HG03520 (cell line): ENCODE data around the gene KRTAP4-8.
"Not testable (repeated sequence)": the region's sequence is repeated elsewhere in the genome, so short reads cannot be mapped to it uniquely, and the experiment has no call there.

Source experiments
- ATAC-seq: cut with Tn5 transposase; IDR thresholded peaks from one replicate; pipeline ENCODE4 v1.9.1; 2021; ENCODE audit warnings: mild to moderate bottlenecking, moderate library complexity; ENCODE audit not compliant: unreplicated experiment

KRTAP4-8 gene

DNA sequence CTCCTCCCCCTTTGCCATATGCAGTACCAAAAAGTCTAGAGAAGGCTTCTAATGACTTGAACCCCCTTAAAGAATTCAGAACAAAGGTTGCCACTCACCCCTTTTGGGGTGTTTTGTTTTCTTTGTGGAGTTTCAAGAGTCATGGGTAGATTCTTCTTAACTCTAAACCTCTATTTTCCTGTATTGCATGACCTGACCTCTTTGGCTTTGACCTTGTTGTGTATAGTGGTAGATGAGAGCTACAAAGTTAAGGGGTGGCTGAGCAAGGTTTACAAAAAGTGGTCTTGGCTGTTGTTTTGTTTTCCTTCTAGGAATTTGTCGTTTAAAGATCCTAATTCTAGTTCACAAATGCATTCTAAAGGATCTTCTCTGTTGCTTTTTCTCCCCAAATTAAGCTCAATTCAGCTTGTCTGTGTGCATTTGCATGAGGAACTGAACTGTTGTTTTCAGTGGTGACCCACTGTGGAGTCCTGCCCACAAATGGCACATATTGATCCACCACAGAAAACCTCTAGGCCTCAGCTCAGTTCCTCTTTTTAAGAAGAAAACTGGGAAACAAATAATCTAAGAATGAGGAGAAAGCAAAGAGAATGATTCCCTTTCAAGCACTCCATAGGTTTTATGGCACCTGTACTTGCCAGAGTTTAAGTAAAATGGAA, 10.9 kb upstream of the KRTAP4-8 start:
- ATAC-seq = not testable (repeated sequence)

DNA sequence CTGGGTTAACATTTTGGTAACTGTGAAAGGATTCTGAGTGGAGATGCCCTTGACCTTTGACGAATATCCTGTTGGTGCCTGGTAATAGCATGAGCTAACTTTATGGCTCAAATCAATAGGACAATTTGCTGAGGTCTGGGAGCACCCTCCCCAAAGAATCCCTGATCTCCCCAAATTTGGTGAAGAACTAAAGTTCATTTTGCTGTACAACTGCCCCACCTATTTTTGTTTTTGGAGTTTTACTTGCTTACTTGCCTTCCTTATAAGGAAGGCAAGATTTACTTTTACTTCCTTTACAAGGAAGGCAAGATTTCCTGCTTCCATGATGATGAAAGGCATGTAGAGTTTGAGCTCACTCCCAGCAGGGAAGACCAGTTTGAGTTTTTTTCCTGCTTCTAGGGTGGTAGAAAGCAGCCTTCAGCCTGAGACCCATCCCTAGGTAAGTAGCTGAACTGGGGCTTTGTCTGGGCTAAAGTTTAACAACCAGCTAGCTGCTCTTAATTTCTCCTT, 10.1 kb upstream of the KRTAP4-8 start:
- no peak for ATAC-seq

DNA sequence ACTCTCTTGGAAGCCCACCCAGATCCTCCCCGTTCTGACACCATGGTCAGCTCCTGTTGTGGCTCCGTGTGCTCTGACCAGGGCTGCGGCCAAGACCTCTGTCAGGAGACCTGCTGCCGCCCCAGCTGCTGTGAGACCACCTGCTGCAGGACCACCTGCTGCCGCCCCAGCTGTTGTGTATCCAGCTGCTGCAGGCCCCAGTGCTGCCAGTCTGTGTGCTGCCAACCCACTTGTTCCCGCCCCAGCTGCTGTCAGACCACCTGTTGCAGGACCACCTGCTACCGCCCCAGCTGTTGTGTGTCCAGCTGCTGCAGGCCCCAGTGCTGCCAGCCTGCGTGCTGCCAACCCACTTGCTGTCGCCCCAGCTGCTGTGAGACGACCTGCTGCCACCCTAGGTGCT, 7.4 kb upstream of the KRTAP4-8 start, which contains the start of gene KRTAP4-9:
Gene KRTAP4-9, plus strand, starts transcription at position 43 of the 400 bp plus-strand sequence. Its CDS starts 0 bp downstream, at position 43.
- not testable (repeated sequence) for ATAC-seq

DNA sequence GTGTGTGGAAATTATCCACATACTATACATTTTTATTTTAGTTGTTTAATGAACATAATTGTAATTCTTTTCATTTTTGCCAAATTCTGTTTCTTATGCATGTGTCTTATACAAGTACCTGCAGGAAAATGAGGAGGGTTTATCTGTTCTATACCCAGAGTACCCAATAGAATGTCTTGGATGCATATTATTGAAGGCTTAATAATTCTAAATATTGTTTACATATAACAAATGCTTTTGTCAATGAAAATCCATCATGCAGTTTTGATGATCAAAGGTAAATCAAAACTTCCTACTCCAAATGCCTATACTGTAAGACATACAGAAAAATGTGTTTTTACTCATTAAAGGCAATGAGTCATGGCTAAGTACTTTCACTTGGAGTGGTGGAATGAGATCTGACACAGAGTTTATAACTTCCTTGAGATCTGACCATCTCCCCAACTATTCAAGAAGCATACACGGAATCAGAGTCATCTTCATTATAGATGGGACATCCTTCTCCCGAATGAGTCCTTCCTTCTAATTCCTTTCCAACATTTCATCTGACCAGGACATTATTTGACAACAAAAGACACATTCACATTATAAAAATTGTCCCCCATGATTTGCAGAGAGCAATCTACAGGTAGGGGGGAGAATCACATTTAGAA, 6.6 kb upstream of the KRTAP4-8 start:
- not testable (repeated sequence) for ATAC-seq

DNA sequence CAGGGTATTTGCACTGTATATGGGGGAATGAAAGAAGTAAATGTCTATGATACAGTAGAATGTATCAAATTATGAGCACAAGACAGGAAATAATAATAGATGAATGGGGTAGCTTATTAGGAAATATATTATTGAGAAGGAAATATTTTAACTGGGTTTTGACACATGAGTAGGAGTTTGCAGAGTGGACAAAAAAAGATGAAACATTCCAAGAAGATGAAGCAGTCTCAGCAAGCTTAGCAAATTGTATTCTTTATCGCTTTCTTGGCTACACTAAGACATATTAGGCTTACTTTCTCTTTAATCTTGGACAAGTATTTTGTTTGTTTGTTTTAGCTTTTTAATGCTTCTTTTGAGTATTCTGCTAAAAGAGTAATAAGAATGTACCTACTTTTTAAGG, 6.0 kb upstream of the KRTAP4-8 start:
- no peak for ATAC-seq

DNA sequence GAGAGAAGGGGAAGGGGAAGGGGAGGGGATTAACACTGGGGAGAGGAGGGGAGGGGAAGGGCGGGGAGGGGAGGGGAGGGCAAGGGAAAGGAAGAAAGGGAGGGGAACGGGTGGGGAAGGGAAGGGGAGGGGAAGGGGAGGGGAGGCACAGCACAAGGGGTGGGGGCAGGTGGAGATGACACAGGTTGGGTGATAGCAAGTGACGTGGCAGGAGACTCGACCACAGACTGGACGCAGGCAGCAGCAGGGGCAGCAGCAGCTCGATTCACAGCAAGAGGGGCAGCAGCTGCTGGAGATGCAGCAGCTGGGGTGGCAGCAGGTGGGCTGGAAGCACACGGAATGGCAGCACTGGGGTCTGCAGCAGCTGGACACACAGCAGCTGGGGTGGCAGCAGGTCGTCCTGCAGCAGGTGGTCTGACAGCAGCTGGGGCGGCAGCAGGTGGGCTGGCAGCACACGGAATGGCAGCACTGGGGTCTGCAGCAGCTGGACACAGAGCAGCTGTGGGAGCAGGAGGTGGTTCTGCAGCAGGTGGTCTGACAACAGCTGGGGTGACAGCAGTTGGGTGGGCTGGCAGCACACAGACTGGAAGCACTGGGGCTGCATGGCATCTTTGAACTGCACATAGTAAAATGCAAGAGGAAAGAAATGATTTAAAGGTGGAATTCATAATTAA, 3.8 kb upstream of the KRTAP4-8 start, which contains the start of gene KRTAP4-16:
Gene KRTAP4-16, minus strand, starts transcription at position 624 of the 674 bp plus-strand sequence. Its CDS starts 0 bp downstream, at position 624.
- no peak for ATAC-seq

DNA sequence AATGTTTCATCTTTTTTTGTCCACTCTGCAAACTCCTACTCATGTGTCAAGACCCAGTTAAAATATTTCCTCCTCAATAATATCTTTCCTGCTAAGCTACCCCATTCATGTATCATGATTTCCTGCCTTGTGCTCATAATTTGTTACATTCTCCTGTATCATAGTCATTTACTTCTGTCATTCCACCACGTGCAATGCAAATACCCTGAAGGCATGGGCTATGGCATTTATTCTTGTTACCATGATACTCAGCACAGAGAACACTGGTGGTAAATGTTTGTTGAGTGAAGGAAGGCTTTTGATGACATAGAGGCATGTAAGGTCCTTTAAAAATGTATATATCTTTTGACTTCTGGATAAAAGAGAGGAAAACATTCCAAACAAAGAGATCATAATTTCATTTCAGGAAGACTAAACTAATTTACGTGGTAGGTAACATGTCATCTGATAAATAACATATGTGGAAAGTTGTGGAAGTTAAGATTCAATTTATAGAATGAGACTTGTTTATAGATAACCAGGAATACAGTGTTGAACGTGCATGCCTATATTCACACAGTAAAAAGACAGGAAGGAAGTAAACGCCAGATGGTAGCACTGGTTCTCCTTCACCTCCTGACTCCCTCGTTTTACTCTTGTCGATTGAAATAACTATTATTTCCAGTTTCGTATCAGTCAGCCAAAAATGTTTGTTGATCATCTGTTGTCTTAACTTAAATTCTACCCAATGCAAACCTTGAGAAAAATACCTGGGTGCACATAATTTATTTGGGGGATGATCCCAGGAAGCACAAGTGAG, 1.9 kb upstream of the KRTAP4-8 start:
- ATAC-seq = not testable (repeated sequence)

DNA sequence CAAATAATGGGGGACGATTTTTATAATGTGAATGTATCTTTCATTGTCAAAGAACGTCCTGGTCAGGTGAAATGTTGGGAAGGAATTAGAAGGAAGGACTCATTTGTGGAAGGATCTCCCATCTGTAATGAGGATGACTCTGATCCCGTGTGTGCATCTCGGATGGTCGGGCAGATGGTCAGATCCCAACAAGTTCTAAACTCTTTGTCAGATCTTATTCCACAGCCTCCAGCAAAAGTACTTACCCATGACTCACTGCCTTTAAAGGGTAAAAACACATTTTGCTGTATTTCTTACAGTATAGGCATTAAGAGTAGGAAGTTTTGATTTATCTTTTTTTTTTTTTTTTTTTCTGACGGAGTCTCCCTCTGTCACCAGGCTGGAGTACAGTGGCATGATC, 539 bp upstream of the KRTAP4-8 start:
- ATAC-seq = no peak

DNA sequence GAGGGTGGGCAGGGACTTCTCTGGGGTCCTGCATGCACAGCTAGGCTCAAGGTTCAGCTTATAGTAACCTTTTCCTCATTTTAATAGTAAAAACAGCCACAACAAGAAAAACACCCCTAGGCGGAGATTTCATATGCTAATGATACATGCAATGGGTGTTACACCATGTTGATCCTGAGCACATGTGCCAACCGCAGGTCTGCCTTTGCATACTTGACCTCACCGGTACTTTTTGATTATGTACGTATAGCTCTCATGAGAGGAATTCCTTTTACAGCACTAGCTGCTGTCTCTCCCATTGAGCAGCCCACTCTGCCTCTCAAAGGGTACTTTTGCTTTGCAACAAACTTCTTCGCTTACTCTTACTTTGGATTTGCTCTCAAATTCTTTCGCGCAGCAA, 1.9 kb downstream of the KRTAP4-8 start:
- no peak for ATAC-seq

DNA sequence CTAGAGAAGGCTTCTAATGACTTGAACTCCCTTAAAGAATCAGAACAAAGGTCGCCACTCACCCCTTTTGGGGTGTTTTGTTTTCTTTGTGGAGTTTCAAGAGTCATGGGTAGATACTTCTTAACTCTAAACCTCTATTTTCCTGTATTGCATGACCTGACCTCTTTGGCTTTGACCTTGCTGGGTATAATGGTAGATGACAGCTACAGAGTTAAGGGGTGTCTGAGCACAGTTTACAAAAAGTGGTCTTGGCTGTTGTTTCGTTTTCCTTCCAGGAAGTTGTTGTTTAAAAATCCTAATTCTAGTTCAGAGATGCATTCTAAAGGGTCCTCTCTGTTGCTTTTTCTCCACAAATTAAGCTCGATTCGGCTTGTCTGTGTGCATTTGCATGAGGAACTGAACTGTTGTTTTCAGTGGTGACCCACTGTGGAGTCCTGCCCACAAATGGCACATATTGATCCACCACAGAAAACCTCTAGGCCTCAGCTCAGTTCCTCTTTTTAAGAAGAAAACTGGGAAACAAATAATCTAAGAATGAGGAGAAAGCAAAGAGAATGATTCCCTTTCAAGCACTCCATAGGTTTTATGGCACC, 9.1 kb downstream of the KRTAP4-8 start:
- ATAC-seq = not testable (repeated sequence)

DNA sequence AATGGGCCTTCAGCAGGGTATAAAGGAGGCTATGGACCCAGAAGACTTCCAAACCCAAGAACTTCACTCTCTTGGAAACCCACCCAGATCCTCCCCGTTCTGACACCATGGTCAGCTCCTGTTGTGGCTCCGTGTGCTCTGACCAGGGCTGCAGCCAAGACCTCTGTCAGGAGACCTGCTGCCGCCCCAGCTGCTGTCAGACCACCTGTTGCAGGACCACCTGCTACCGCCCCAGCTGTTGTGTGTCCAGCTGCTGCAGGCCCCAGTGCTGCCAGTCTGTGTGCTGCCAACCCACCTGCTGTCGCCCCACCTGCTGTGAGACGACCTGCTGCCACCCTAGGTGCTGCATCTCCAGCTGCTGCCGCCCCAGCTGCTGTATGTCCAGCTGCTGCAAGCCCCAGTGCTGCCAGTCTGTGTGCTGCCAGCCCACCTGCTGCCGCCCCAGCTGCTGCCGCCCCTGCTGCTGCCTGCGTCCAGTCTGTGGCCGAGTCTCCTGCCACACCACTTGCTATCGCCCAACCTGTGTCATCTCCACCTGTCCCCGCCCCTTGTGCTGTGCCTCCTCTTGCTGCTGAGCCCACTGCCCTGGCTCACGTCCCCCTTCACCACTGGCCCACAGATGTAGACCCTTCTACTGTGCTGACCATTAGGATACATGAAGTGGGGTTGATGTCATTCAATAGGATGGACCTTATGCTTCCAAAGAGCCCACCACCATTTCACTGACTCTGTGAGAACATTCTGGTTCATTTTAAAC, 13.7 kb downstream of the KRTAP4-8 start, which contains the start of gene KRTAP4-7:
Gene KRTAP4-7, plus strand, starts transcription at position 51 of the 757 bp plus-strand sequence. Its CDS starts 57 bp downstream, at position 108.
- not testable (repeated sequence) for ATAC-seq

DNA sequence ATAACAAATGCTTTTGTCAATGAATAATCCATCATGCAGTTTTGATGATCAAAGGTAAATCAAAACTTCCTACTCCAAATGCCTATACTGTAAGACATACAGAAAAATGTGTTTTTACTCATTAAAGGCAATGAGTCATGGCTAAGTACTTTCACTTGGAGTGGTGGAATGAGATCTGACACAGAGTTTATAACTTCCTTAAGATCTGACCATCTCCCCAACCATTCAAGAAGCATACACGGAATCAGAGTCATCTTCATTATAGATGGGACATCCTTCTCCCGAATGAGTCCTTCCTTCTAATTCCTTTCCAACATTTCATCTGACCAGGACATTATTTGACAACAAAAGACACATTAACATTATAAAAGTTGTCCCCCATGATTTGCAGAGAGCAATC, 14.5 kb downstream of the KRTAP4-8 start:
- ATAC-seq = not testable (repeated sequence)

DNA sequence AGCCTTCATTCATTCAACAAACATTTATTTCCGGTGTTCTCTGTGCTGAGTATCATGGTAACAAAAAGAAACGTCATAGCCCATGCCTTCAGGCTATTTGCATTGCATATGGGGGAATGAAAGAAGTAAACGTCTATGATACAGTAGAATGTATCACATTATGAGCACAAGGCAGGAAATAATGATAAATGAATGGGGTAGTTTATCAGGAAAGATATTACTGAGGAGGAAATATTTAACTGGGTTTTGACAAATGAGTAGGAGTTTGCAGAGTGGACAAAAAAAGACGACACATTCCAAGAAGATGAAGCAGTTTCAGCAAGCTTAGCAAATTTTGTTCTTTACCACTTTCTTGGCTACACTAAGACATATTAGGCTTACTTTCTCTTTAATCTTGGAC, 15.3 kb downstream of the KRTAP4-8 start:
- no peak for ATAC-seq

DNA sequence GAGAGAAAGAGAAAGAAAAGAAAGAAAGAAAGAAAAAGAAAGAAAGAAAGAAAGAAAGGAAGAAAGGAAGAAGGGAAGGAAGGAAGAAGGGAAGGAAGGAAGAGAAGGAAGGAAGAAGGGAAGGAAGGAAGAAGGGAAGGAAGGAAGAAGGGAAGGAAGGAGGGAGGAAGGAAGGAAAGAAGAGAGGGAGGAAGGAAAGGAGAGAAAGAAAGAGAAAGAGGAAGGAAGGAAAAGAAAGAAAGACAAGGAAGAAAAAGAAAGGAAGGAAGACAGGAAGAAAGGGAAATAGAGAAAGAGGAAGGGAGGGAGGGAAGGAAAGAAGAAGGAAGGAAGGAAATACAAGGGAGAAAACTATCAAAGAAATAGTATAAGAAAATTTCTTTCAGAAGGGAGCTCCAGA, 21.2 kb downstream of the KRTAP4-8 start:
- no peak for ATAC-seq

DNA sequence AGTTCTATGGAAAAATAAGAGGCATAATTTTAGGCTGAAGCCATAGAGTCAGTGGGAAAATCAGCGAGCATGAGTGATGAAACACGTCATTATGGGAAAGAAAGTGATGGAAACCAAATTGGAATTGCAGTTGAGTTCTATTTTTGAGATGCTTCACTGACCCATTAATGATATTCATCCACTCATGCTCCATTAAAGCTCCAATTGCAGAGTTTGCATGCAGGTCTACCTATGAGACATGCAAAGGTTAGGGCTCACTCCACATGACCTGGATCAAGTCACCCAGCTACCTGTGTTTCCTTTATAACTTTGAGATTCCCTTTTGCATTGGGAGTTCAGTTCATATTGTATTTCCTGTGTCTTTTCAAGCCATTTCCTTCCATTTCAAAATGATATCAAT, 24.3 kb downstream of the KRTAP4-8 start:
- ATAC-seq = no peak

DNA sequence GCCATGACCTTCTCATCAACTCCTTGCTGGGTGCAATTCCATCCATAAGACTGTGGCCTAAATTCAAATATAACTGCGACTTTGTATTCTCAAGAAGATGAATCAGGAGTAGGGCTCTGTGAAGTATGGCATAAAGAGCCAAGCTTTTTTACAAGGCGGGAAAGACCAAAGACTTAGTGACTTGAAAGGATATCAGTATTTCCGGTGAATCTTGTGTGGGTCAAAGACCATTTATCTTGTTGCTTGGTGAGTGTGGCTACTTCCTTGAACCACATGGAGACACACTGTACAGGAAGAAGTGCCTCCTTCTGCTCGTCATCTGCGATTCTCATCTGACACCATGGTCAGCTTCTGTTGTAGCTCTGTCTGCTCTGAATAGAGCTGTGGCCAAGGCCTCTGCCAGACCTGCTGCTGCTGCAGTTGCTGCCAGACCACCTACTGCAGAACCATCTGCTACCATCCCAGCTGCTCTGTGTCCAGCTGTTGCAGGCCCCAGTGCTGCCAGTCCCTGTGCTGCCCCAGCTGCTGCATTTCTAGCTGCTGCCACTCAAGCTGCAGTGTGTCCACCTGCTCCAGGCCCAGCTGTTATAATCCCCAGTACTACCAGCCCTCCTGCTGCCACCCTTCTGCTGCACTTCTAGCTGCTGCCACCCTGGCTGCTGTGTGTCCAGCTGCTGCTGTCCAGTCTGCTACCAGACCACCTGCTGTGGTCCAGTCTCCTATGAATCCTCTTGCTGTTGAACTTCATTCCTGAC, 26.2 kb downstream of the KRTAP4-8 start:
- no peak for ATAC-seq

DNA sequence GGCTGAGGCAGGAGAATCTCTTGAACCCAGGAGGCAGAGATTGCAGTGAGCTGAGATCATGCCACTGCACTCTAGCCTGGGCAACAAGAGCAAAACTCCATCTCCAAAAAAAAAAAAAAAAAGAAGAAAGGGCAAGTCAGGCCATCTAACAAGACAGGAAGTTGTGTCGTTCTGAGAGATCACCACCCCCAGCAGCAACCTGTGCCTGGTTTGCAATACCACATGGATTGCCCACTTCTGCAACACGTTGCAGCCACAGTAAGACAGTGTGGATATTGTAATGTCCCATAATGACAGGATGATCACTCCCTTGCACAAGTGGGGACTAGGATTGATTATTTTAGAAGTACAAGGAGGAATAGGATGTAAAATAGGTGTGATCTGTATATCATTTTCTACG, 28.9 kb downstream of the KRTAP4-8 start:
- no peak for ATAC-seq

DNA sequence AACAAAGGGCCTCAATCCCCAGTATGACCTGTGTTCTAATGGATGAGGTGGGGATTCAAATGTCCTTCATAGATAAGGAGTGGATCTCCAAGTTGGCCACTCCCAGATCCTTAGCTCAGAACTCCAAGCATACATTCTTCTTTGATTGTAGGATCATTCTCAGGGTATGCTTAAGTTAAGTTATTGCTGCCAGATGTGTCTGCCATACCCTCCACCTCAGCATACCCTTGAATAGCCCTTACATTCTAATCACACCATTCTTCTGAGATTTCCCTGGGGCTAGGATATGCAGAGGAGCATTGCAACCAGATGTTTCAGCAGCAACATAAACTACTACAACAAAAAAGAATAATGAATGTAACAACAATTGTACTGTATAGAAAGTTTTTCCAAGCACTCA, 30.7 kb downstream of the KRTAP4-8 start:
- no peak for ATAC-seq
